Measurements from ENCODE around the gene C14orf119.

DNA sequence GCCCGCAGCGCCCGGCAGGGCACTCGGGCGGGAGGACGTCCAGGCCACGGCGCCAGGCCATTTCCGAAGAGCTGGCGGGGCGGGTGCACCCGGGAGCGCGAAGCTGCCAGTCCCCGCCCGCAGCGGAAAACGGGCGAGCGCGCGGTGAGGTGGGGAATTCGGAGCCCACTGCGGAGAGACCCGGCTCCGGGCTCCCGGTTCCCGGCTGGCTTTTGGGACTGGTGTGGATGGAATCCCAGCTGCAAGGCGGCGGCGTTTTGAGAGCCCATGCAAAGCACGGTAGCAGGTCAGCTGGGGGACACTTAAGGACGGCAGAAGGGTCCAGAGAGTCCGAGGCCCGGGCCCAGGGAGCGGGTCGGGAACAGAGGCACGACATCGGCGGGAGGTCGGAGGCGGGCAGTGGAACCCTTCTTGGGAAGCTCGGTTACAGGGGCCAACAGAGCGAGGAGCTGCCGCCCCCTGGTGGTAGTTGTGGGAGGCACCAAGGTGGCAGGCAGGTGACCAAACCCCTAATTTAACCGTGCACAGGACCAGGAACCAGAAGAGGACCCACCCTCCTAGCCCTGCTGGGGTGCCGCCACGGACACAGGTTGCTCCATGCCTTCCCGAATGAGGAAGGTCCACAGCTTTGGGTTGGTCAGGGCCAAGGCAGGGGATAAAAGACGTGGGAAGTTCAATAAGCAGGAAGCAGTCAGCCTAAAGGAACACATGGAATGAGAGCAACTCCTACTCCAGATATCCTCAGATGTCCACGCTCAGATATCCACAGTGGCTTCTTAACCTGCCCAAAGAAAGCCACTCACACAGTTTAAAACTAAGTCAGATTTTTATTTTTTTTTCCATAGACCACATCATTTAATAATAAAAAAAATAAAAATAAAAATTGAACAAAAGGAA, 37.3 kb upstream of the C14orf119 start:
- peak; percentile 94 to 95 (median 94) for TF ChIP-seq CTCF (IDR thresholded peaks at IDR 0.05)
- TF ChIP-seq POLR2A (IDR thresholded peaks at IDR 0.05): no peak

Data from breast epithelium (tissue), 3 donors.